ENCODE results near the gene CNGA4.
A peak's percentile ranks its signal among the peaks of the same experiment; 100 is the strongest.

The CNGA4 gene

DNA sequence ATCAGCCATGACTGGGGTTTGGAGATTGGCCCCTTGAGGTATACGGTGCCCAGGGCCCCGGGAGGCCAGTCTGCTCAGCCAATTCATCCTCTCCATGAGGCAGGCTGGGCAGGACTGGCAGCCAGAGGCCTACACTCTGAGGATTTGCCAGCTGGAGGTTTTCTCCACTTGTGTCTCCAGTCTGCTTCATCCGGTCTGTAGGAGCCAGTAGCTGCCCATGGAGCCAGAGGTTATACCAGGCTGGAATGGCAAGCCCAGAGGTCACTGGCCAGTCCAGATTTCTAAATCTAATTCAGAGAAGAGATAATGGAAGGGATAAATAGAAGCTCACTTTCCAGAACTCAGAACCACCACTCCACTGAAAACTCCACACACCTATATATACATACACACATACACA lies 14.5 kb upstream of the CNGA4 start:
- no peak for TF ChIP-seq ZFX (IDR thresholded peaks at IDR 0.05)
- TF ChIP-seq, protein P1, sequence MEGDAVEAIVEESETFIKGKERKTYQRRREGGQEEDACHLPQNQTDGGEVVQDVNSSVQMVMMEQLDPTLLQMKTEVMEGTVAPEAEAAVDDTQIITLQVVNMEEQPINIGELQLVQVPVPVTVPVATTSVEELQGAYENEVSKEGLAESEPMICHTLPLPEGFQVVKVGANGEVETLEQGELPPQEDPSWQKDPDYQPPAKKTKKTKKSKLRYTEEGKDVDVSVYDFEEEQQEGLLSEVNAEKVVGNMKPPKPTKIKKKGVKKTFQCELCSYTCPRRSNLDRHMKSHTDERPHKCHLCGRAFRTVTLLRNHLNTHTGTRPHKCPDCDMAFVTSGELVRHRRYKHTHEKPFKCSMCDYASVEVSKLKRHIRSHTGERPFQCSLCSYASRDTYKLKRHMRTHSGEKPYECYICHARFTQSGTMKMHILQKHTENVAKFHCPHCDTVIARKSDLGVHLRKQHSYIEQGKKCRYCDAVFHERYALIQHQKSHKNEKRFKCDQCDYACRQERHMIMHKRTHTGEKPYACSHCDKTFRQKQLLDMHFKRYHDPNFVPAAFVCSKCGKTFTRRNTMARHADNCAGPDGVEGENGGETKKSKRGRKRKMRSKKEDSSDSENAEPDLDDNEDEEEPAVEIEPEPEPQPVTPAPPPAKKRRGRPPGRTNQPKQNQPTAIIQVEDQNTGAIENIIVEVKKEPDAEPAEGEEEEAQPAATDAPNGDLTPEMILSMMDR (conservative IDR thresholded peaks at IDR 0.05): no peak
- no peak overlapping the region for H3K27ac ChIP-seq

DNA sequence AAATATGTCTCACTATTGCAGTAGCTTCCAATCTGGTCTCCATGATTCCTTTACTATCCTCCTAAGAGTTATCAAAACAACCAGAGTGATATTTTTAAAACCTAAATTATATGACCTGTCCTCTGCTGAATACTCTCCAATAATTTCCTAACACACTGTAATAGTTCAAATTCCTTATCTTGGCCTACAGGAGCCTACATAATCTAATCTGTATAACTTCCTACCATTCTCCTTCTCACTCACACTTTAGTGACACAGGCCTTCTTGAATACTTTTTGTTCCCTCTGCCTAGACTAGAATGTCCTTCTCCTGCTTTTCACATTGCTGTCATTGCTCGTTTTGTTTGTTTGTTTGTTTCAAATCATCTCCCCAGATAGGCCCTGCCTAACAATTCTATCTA lies 13.9 kb upstream of the CNGA4 start:
- TF ChIP-seq ZFX (IDR thresholded peaks at IDR 0.05): no peak
- TF ChIP-seq, protein P1 (conservative IDR thresholded peaks at IDR 0.05): no peak
- H3K27ac ChIP-seq: no peak overlapping the region

DNA sequence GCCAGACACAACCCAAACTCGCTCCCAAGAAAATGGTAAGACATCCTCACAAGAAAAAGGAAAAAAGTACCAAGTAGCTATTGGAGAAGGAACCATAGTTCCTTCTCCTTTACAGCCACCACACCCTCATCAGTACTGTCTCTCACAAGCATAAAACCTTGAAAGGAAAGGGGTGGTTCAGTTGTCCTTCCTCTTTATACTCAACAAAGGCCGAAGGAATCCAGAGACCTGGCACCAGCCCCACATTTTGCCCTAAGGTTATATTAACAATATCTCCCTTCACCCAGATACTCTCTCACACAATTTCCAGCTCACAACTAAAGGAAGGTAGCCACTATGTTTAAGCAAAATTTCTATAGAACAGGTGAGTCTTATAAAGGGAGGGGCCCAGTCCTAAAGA lies 13.0 kb upstream of the CNGA4 start:
- TF ChIP-seq, protein P1 (conservative IDR thresholded peaks at IDR 0.05): no peak
- TF ChIP-seq ZFX (IDR thresholded peaks at IDR 0.05): no peak
- H3K27ac ChIP-seq: no peak overlapping the region

DNA sequence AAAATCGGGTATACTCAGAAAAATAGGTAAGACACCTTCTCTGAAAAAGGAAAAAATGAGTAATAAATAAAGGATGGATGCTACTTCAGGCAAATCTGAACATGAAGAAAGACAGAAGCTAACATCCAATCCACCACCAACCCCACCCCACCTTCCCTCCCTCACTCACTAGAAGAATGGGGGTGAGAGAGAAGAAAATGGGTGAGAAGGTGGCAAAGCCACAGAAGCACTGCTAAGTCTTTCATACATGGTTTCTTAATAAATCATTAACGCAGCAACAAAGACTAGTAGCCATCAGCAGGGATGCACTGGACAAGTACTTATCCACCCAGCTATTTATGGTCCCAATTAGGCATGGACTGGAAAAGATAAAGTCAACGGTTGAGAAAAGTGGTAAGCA lies 10.4 kb upstream of the CNGA4 start:
- H3K27ac ChIP-seq: no peak overlapping the region
- no peak for TF ChIP-seq ZFX (IDR thresholded peaks at IDR 0.05)
- TF ChIP-seq, protein P1 (conservative IDR thresholded peaks at IDR 0.05): no peak

DNA sequence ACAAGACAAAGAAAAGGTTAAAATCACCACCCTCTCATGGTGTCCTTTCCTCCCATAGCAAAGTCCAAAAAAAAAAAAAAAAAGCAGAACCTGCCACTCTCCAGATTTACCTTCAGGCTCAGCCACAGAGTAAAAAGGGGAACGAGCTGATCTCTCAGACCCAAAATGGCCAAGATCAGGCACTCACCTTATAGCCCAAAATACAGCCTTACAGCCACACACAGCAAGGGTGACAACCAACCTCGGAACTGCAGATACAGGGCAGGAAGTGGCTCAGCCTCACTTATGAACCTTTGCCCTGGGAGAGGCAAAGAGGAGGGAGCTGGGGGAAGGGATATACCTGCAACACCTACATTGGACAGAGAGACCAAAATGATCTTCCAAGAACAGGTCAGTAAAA lies 9.0 kb upstream of the CNGA4 start:
- no peak overlapping the region for H3K27ac ChIP-seq
- no peak for TF ChIP-seq ZFX (IDR thresholded peaks at IDR 0.05)
- TF ChIP-seq, protein P1 (conservative IDR thresholded peaks at IDR 0.05): no peak

DNA sequence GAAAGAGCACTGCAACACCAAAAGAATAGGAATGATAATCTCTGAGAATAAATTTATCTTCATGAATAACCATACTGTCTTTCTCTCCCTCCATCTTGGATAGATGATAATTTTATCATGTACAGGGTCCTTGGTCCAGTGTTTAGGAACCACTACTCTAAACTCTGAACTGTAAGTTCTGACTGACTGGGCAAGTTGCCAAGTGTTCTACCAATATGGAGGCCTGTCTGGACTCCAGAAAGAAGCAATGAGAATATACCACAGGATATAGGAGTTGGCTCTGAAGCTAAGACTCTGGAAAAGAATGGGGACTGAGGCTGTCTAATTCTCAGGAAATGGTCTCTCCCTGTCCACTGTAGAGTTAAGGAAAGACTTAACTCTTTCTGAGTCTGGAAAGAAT lies 6.0 kb upstream of the CNGA4 start:
- H3K27ac ChIP-seq: no peak overlapping the region

DNA sequence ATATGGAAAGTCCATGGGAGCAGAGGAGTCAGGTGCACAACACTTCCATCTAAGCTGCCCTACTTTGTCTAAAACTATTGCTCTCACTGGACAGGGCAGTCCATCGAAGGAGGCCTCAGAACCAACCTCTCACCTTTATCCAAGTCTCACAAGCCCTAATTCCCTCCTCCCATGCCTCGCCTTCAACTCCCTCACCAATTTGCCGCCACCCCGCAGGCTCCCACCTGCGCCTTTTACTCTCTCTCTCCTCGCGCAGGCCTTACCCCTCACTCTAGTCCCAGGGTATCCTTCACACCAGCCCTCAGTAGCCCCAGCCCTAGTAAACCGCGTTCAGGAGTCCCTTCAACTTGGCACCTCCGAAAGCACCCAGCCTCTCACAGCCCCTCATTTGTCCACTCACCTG lies 4.9 kb upstream of the CNGA4 start:
- peak overlapping the region; percentile 77 for H3K27ac ChIP-seq

More for the DNA sequence above, 6.0 kb upstream of the CNGA4 start:
- TF ChIP-seq, protein P1 (conservative IDR thresholded peaks at IDR 0.05): no peak
- TF ChIP-seq ZFX (IDR thresholded peaks at IDR 0.05): no peak

More for the DNA sequence above, 4.9 kb upstream of the CNGA4 start:
- TF ChIP-seq, protein P1 (conservative IDR thresholded peaks at IDR 0.05): no peak
- no peak for TF ChIP-seq ZFX (IDR thresholded peaks at IDR 0.05)
